ENCODE measurements around the gene FBN2.

DNA sequence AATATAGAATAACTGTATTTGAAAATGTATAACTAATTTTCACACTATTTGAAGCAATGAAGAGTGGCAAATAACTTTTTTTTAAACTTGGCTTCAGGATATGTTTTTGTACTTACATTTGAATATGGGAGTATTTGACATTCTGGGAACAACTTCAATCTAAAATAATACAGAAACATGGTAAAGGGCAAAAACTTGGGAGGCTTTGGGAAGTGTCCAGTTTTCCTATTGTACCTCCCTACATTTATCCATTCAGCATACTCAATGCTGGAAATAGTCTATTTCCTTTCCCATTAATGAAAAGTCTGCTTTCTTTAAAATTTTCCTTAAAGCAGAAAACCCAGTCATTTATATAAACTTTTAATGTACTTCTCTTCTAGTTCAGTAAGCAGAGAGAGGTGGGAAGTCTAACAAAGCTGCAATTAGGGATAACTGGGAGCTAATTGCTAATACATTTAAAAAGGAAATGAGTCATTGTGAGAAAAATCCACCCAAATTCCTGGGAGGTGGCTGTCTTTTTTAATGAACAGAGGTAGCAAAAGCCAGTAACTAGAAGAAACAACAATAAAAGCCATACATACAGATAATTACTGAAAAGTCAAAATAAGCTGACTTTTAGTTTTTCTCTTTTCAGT is 128.8 kb downstream of the FBN2 start:
- TF ChIP-seq, protein P1, sequence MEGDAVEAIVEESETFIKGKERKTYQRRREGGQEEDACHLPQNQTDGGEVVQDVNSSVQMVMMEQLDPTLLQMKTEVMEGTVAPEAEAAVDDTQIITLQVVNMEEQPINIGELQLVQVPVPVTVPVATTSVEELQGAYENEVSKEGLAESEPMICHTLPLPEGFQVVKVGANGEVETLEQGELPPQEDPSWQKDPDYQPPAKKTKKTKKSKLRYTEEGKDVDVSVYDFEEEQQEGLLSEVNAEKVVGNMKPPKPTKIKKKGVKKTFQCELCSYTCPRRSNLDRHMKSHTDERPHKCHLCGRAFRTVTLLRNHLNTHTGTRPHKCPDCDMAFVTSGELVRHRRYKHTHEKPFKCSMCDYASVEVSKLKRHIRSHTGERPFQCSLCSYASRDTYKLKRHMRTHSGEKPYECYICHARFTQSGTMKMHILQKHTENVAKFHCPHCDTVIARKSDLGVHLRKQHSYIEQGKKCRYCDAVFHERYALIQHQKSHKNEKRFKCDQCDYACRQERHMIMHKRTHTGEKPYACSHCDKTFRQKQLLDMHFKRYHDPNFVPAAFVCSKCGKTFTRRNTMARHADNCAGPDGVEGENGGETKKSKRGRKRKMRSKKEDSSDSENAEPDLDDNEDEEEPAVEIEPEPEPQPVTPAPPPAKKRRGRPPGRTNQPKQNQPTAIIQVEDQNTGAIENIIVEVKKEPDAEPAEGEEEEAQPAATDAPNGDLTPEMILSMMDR (IDR thresholded peaks at IDR 0.05), result no peak
- TF ChIP-seq POLR2A (IDR thresholded peaks at IDR 0.05), result no peak

Measured in heart left ventricle (tissue), 13 donors.